GM21423 (cell line): ENCODE data around the gene MAPK12.
A peak's percentile ranks its signal among the peaks of the same experiment; 100 is the strongest.
"Not testable (repeated sequence)": the region's sequence is repeated elsewhere in the genome, so short reads cannot be mapped to it uniquely, and the experiment has no call there.

Experiments used
- ATAC-seq: cut with Tn5 transposase; IDR thresholded peaks from one replicate; pipeline ENCODE4 v1.9.1; 2021; ENCODE audit warnings: mild to moderate bottlenecking, moderate library complexity; ENCODE audit not compliant: unreplicated experiment

Gene MAPK12

GRCh38 chr22:50282361-50283155 is 21.1 kb upstream of the MAPK12 start:
- ATAC-seq = no peak

- no peak for ATAC-seq
Observed at GRCh38 chr22:50281957-50282356, 20.5 kb upstream of the MAPK12 start.

DNA sequence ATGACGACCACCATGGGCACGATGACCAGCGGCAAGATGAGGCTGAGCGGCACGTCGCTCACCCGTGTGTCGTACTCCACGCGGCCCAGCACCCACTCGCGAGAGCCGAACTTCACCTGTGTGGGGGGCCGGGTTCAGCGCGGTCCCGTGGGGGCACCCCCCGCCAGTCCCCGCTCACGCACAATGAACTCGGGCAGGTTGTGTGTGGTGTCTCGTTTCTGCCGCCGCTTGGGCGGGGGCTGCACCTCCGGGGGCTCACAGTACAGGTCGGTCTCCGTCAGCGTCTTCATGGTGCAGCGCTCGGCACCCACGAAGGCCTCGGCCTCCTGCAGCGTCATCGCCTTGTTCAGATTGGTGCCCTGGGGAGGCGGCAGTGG is 19.9 kb upstream of the MAPK12 start:
- ATAC-seq = no peak

DNA sequence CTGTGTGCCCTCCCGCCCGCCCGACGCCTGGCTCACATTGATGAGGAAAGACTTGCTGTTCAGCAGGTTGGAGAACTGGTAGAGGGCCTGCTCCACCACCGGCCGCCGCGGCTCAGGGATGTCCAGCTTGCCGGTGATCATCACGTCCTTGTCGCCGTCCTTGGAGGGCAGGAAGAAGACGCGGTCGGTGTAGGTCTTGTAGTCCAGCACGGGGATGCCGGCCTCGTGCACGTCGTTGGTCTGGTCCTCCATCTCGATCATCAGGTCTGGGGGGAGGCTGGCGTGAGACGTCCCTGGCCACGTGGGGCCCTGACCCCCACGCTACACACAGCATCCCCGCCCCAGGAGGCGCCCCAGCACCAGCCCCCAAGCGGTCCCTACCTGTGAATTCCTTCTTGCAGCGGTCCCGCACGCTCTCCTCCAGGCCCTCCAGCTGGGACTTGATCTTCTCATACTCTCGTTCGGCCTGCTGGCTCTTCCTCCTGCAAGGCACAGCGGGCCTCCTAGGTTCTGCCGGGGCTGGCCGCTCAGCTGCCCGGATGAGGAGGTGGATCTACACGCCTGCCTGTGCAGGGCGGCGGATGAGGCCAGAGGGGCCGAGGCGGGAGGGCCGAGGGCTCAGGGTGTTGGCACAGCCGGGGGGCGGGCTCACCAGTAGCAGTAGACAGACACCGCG is 19.4 kb upstream of the MAPK12 start:
- ATAC-seq = no peak

DNA sequence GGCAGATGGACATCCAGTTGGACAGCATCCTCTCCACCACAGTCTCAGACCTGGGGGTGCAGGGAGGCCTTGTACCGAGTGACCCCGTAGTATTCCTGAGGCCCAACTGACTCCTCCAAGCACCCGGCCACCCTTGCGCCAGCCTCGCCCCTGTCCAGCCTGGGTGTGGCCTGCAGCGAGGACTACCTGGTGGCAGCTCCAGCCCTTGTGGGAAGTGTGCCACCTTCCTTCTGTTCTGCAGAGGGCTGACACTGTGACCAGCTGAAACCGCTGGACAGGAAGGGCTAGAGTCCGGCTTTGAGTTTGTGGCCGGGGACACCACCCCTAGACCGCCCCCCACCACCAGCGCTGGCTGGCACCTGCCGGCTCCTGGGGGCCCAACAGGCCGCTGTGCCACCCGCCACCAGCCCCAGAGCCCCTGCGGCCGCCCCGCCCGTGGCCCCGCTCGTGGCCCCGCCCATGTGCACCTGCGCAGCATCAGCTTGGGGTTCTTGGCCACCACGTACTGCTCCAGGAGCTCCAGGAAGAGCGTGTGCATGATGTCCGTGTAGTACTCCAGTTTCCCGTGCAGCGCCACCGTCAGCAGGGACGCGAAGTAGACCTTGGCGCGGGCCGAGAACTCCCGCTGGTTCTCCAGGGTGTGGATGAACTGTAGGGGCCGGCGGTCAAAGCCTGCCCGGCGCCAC is 18.7 kb upstream of the MAPK12 start:
- ATAC-seq = no peak

- ATAC-seq = no peak
Observed at GRCh38 chr22:50278956-50279619, 17.6 kb upstream of the MAPK12 start.

GRCh38 chr22:50278461-50278860 is 17.0 kb upstream of the MAPK12 start:
- ATAC-seq = no peak

DNA sequence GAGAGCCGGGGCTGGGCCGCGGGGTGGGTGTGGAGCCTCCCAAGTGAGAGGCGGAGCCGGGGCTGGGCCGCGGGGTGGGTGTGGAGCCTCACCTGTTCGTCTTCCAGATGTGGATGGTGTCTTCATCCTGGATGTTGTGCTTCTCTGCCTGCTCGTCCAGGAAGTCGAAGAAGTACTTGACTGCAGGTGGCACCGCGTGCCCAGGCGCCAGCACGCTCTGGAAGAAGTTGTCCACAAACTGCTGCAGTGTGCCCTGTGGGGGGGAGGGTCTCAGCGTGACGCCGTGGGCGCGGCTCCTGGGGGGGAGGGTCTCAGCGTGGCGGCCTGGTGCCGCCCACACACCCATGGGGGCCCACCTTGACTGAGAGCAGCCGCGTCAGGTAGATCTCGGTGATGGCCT is 16.3 kb upstream of the MAPK12 start:
- no peak for ATAC-seq

GRCh38 chr22:50276143-50276542 is 14.7 kb upstream of the MAPK12 start:
- peak; percentile 42 for ATAC-seq

DNA sequence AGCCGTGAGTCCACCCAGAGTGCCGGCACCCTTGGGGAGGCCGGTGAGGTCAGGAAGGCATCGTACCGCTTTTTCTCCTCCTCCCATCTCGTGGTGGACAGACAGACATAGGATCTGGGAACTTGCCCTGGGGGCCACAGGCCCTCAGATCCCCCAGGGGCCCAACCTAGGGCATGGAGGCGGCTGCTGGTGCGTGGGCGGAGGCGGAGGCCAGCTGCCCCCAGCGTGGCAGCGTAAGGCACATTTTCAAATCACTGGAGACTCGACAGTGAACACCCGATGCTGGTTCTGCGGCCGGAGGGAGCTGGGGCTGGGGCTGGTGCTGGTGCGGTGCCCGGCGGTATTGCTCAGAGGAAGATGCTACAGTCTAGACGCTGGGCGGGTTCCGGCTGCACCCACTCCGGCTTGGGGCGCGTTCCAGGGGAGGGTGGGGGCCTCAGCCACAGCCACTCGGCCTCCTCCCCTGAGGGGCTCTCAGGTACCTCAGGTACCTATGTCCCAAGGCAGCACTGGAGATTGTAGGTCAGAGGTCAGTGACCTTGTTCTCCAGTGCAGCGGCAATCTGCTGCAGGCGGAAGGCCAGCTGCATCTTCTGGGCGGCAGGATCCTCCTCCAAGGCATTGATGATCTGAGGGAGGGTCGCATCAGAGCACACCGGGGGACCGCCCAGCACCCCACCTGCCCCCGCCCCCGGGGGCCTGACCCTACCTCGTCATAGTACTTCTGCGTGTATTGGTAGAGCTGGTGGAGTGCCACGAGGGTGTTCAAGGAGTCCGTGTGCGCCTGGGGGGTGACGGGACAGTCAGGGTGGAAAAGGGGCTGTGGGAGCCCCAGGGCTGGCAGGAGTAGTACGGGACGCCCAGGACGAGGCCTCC is 13.9 kb upstream of the MAPK12 start:
- no peak for ATAC-seq

DNA sequence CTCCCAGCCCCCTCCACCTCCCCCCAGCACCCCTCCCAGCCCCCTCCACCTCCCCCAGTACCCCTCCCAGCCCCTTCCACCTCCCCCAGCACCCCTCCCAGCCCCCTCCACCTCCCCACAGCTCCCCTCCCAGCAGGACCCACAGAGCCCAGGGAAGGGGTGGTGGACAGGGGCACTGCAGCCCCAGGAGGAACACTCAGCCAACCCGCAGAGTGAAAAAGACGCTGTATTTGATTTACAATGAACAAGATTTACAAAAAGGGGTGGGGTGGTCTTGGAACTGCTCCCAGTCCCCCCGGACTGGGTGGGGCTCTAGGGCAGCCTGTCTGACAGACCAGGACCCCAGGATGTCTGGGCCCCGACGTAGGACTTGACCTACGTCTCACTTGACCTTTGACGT is 13.3 kb upstream of the MAPK12 start:
- no peak for ATAC-seq

DNA sequence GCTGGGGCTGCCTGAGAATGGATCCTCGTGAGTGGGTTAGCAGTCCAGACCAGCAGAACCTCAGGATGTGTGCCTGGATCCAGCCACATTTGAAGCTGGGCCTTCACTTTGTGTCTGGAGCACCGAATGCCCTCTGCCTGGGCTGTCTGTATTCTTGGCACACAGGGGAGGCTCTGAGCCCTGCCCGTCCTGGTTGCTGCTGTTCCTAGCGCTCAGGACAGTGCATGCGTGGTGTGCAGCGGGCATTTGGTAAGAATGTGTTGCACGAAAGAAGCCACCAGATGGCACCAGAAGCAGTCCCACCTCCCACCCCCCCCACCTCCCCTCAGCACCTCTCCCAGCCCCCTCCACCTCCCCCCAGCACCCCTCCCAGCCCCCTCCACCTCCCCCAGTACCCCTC is 12.8 kb upstream of the MAPK12 start:
- ATAC-seq = no peak

DNA sequence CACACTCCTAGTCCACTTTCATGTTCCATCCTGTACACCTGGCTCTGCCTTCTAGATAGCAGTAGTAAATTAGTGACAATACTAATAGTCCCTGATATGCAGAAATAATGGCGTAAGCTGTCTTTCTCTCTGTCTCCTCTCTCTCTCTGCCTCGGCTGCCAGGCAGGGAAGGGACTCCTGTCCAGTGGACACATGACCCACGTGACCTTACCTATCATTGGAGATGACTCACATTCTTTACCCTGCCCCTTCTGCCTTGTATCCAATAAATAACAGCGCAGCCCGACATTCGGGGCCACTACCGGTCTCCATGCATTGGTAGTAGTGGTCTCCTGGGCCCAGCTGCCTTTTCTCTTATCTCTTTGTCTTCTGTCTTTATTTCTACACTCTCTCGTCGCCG is 12.3 kb upstream of the MAPK12 start:
- ATAC-seq = not testable (repeated sequence)

- ATAC-seq = not testable (repeated sequence)
Observed at GRCh38 chr22:50273352-50273751, 11.9 kb upstream of the MAPK12 start.

DNA sequence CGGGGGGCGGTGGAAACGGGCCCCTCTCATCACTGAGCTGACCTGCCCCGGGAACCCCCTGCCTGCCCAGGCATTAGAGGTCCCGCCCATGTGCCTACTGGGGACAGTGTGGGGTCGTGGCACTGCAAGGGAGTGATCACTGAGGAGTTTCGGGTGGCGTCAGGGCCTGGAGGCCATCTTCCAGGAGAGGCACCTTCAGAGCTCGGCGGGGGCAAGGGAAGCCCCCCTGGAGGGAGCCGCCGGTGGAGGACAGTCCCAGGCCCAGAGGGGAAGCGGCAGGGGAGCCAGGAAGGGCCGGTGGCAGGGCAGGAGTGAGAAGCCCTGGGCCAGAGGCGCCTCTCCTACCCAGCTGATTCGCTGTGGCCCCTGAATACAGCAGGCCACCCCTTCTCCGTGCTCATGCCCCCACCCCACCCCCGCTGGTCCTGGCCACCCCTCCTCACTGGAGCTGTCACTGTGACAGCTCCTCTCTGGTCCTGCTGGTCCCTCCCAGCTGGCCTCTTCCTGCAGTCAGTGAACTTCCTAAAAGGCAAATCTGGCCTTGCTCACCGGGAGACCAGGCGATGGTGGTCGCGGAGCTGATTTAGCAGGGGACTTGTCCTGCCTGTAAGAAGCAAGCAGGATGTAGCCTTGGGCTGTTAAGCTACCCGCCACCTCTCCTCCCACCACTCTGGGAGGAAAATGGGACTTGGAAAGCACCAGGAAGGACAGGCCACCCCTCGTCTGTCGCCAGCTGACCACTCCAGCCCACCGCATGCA is 10.7 kb upstream of the MAPK12 start:
- ATAC-seq = no peak

- ATAC-seq = no peak
Observed at GRCh38 chr22:50271519-50271970, 10.1 kb upstream of the MAPK12 start.

DNA sequence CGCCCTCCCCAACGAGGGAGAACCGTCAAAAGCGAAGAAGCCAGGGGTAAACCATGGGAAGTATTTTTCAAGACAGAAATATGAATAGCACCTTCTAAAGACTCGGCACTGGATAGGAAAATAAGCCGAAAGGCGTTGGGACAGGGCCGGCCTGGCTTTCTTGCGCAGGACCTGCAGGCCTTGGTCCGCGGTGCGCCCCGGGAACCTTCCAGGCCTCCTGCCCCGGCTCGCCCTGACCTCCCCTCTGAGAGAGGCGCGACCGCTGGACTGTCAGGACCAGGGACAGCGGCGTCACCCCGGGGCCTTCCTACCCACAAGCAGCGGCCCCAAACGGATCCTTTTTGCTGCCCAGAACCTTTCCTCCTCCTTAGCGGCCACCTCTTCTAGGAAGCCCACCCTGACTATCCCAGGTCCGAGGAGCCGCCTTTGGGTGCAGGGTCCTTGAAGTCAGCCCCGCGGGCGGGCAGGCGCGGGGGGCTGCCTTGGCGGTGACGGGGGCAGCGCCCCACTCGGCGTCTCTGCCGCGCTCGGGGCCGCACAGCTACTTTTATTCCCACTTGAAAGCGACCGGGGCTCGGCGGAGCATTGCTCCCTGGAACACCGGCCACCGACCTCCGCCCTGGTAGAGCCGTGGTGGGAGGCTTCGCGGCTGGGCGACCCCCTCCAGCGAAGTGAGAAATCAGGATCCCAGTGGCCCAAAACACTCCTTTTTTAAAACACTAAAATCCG is 9.3 kb upstream of the MAPK12 start:
- ATAC-seq = no peak

- no peak for ATAC-seq
Observed at GRCh38 chr22:50269970-50270665, 8.6 kb upstream of the MAPK12 start, which contains the start of gene MAPK11. MAPK11 (minus strand) TSS chr22:50270380; CDS start chr22:50270292, 88 bp downstream.
